ENCODE measurements around the gene SUFU. TPM values are rescaled to one million over a fixed set of nuclear protein-coding genes. Genes with fewer than 3 reads are reported as not detected.

SUFU gene
- total and polyA plus RNA-seq, 2 of the 8 experiments (the other 6 are each of a cell fraction or from before 2014, with no cell fraction given), result 7.0 to 10.8 TPM

GRCh38 chr10:102678068-102678400, 174.3 kb downstream of the SUFU start:
- Histone ChIP-seq H3K4ac (replicated peaks; ENCODE audit: insufficient read length, low read depth, low read length) (no peak overlapping the region), H3K23ac (ENCODE audit: insufficient read length) (no peak overlapping the region), H2AK5ac (ENCODE audit: low read depth, low read length) (no peak overlapping the region), H2BK5ac (ENCODE audit: low read depth, low read length) (no peak overlapping the region), H3K56ac (replicated peaks; ENCODE audit: insufficient read length, low read depth, low read length) (no peak overlapping the region), H4K5ac (ENCODE audit: insufficient read length, low read depth, low read length) (no peak overlapping the region), H3K4me1 (replicated peaks in 1 of 4; ENCODE audit: control insufficient read depth in 3 of 4, insufficient read depth in 4 of 4, low read length in 3 of 4) (peaks cover 25 to 47% (median 26%) of the 10 kb centered on the region in 4 experiments), H3K18ac (ENCODE audit: extremely low read depth, low read length) (no peak overlapping the region), H4K91ac (replicated peaks; ENCODE audit: insufficient read length, low read length) (no peak overlapping the region), H3K4me2 (ENCODE audit: insufficient read depth in 1 of 2, low read depth in 2 of 2, low read length in 2 of 2) (peak overlapping the region; percentile 2 to 62; a peak in 3 of 4 replicates), H3K14ac (ENCODE audit: insufficient read length) (no peak overlapping the region), H3K9me3 (ENCODE audit: insufficient read depth in 2 of 2, low read depth in 1 of 2, low read length in 1 of 2) (no peaks in the 10 kb centered on the region), H3K4me3 (ENCODE audit: extremely low read depth in 1 of 4, insufficient read depth in 2 of 4, low read depth in 3 of 4, low read length in 4 of 4) (peak overlapping the region in 1 of 4 experiments; percentile 43; a peak in 1 of 8 replicates), H2BK12ac (ENCODE audit: low read depth, low read length) (no peak overlapping the region), H2AFZ (ENCODE audit: low read length) (no peak overlapping the region), H4K20me1 (replicated peaks in 1 of 2; ENCODE audit: control insufficient read depth in 1 of 2, insufficient read depth in 2 of 2, low read length in 2 of 2) (no peaks in the 10 kb centered on the region), H3K36me3 (ENCODE audit: control insufficient read depth in 2 of 4, insufficient read depth in 4 of 4, low read length in 3 of 4) (0 out of 8 replicates have a peak, but pooled peaks cover 0 to 3% (median 0%) of the 10 kb centered on the region in 4 experiments), H2BK20ac (ENCODE audit: low read length) (no peak overlapping the region), H3K27me3 (replicated peaks in 1 of 4; ENCODE audit: control insufficient read depth in 3 of 4, extremely low read depth in 1 of 4, insufficient read depth in 3 of 4, low read length in 3 of 4) (no peaks in the 10 kb centered on the region), H4K8ac (ENCODE audit: extremely low read depth, insufficient read depth, low read length) (no peak overlapping the region), H3K79me1 (ENCODE audit: low read depth, low read length) (no peaks in the 10 kb centered on the region), H2BK120ac (replicated peaks; ENCODE audit: low read depth, low read length) (no peak overlapping the region), H3K23me2 (ENCODE audit: low read depth, low read length) (no peaks in the 10 kb centered on the region), H2BK15ac (ENCODE audit: low read length) (no peak overlapping the region), H3K27ac (ENCODE audit: low read depth, low read length) (no peak overlapping the region), H3K79me2 (ENCODE audit: control insufficient read depth in 1 of 2, insufficient read depth in 2 of 2, low read length in 2 of 2) (no peaks in the 10 kb centered on the region), H3K9ac (replicated peaks in 1 of 4; ENCODE audit: extremely low read depth in 1 of 4, low read depth in 3 of 4, low read length in 3 of 4) (no peak overlapping the region)
- DNase-seq (ENCODE audit: low read depth in 1 of 2, low spot score in 2 of 2), result no peak
- 66% methylated on average over 9 of the region's 9 CpGs; no CpG with 5 or more reads in 1 of the 2 experiments for WGBS, 2 experiments (ENCODE audit: extremely low coverage in 1 of 2, insufficient coverage in 1 of 2, insufficient read length in 1 of 2, insufficient replicate concordance in 2 of 2, low coverage in 1 of 2, low lambda C conversion rate in 2 of 2, missing lambda C conversion rate in 1 of 2)
- ChIA-PET CTCF (ENCODE audit: partially characterized antibody) (interaction anchor here (0.6 to 13.0 kb wide), 21 partner anchors 9 to 386 kb away, joined by 3 to 102 read pairs (median 8); partner anchors contain the start of genes ARL3, SFXN2 and TRIM8), POLR2A (ENCODE audit: partially characterized antibody) (interaction anchor here (0.6 to 2.6 kb wide), 8 partner anchors 10 to 515 kb away, joined by 3 to 16 read pairs (median 6); partner anchors contain the start of genes ARL3, NT5C2, SFXN2 and TRIM8)
- no peak for FAIRE-seq
- TF ChIP-seq TCF12 (IDR thresholded peaks at IDR 0.05; ENCODE audit: low read depth, low read length), result 0 out of 2 replicates have a peak, but pooled peaks have one; percentile 47
- no peak for TF ChIP-seq CEBPB (IDR thresholded peaks at IDR 0.05; ENCODE audit: low read depth, low read length)
- TF ChIP-seq HDAC6 (IDR thresholded peaks at IDR 0.05; ENCODE audit: low read depth, low read length), result no peak
- no peak for TF ChIP-seq JUND (IDR thresholded peaks at IDR 0.05; ENCODE audit: low read length)
- TF ChIP-seq SP4 (IDR thresholded peaks at IDR 0.05; ENCODE audit: low read length), result no peak

All from H1 (cell line).